HS-5 (cell line): ENCODE measurements around the gene HTR3B.
"Not testable (repeated sequence)": the region's sequence is repeated elsewhere in the genome, so short reads cannot be mapped to it uniquely, and the experiment has no call there.

Experiments used
- DNase-seq: peaks from one replicate; pipeline ENCODE4 v3.0.0-alpha.2; 2012; ENCODE audit warnings: low read depth

HTR3B gene

GRCh38 chr11:113946162-113946561 is 41.6 kb downstream of the HTR3B start:
- not testable (repeated sequence) for DNase-seq

- no peak for DNase-seq
These were observed 43.4 kb downstream of the HTR3B start for GRCh38 chr11:113947994-113948393.

GRCh38 chr11:113949891-113950290 is 45.3 kb downstream of the HTR3B start:
- DNase-seq, result no peak

DNA sequence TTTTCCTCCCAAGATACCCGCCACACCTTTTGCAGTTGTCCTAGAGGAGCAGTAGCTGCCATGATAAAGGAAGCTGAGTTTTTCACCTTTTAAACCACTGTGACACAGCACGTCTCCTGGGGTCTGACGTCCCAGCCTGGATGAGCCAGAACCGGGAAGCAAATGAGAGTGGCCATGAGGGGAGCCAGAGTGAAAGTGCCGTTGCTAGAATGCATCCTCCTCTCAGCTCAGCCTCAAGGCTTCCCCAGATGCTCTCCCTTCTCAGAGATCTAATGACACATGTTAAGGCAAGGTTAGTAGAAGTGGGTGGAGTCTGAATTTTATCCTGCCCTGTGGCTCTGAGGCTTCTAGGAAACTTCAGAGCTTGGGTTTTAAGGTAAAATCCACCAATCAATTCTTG is 46.9 kb downstream of the HTR3B start:
- no peak for DNase-seq

GRCh38 chr11:113952070-113952469 is 47.5 kb downstream of the HTR3B start:
- DNase-seq, result no peak

GRCh38 chr11:113952588-113952987 is 48.0 kb downstream of the HTR3B start:
- DNase-seq, result no peak

DNA sequence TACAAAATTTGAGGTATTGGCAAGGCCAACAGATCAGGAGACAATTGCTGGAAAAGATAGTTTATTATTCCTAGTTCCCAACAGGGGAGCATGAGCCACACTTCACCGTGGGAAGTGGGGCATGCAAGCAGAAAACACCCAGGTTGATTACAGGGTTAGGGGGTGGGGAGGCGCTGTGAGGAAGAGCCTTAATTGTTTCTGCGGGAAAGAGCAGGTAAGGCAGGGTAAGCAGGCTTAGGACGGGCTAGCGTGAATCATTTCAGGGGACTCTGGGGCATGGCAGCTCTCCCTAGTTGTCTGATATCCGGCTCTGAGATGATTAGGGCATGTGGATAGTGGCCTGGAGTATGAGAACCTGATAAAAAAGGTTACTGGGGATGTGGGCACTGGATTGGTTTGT is 49.6 kb downstream of the HTR3B start:
- no peak for DNase-seq

DNA sequence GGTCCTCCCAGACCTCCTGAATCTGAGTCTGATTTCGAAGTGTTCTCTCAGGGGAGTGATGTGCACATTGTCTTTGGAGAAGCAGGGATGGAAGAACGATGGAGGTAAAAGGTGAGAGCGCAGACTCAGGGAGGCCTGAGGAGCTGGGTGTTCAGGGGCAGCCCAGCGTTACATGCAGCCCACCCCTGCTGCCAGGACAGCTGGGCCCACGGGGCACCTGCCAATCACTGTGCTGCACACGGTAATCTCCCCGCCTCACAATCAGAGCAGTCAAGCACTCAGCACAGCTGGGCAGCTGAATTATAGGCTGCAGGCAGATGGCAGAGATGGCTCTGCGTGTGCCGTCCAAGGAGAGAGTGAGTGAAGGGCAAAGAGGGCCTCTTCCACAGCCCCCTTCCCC is 52.4 kb downstream of the HTR3B start:
- no peak for DNase-seq

DNA sequence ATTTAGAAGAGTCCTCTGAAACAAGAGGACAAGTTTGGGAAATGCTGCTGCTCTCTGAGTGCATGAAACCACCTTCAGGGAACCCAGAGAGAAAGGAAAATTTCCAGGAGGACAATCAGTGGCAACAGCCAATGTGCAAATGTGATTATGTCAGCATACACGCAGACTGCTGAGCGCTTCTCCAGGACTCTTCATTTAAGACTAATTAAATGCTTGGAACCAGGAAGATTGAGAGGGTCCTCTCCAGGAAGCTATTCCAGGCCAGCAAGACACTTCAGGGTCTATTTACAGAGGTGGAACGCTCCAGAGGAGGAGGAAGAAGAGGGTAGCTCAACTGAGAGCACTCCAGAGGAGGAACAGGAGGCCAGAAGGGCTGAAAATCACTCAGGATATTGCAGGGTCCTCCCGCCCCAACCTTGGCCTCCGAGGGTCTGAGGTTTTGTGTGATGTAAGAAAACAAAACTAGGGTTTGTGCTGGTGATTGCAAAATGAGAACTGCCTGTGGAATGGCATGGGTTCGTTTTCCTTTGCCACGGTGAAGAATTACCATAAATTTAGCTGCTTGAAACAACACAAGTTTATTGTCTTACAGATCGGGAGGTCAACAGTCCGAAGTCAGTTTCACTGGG is 56.2 kb downstream of the HTR3B start:
- no peak for DNase-seq

- DNase-seq, result no peak
These were observed 62.8 kb downstream of the HTR3B start for GRCh38 chr11:113967361-113967760.

DNA sequence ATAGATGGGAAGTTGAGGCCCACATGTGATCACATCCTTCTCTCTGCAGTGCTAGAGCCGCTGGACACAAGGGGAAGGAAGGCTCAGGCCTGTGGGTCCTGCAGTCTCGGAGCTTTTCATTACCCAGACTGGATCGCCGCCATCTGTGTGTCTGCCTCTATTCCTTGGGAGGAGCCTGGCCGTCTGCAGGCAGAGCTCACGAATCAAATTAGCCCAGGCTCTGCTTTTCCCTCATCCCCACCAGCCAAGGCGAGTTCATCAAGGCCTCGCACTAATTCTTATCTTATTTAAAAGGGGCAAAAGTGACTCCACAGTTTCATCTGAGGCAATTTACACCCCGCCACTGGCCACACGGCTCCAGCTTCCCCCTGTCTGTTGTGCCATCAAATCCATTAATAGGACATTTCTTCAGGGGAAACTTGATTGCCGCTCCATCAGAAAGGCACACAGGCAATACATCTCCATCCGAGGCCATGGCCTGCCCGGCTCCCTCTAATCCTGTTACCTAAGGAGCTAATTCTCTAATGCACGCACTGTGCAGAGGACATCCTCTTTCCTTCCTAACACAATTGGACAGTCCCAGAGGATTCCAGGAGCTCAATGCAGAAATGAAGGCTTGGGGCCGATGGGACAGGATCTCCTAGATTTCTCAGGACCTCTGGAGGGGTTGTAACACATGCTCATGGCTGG is 67.1 kb downstream of the HTR3B start:
- DNase-seq, result no peak

GRCh38 chr11:113974741-113975470 is 70.3 kb downstream of the HTR3B start, which contains the start of gene HTR3A:
TSS of gene HTR3A (plus strand) at chr11:113975108. CDS start at chr11:113975326, 218 bp downstream.
- DNase-seq, result no peak

DNA sequence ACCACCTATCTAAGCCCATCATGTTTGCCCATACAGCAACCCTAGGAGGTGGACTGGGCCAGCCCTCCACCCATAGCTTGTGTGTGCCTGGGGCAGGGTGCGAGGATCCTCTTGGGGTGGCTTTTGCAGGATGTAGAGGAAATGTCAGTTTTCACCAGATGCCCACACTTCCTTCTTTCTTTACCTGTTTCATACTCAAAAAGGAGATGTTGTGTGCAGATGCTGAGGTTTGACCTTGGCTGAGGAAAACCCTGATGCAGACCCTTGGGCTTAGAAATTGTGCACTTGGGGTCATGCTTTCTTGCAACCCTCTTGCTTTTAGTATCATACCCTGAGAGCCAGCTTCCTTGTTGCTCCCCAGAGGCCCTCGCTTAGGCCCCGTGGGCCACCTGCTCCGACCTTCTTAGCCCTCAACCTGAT is 72.5 kb downstream of the HTR3B start:
- no peak for DNase-seq

GRCh38 chr11:113977701-113978100 is 73.1 kb downstream of the HTR3B start:
- no peak for DNase-seq

DNA sequence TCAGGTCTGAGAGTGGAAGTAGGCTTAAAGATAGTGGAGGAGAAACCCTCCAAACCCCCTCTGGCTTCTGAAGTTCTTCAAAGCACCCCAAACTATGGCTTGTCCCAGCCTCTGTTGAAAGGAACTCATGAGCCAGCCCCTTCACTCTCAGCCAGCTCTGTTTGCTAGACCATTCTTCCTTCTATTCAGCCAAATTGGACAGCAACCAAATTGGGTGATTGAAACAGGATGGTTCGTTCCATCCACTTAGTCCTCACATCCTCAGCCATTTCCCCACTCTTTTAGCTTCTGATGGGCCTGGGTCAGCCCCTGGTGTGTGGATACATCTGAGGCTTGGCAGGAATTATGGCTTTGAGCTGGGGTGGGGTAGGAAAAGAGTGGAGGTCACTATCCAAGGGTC is 74.8 kb downstream of the HTR3B start:
- DNase-seq, result no peak

GRCh38 chr11:113980785-113981184 is 76.2 kb downstream of the HTR3B start:
- DNase-seq, result no peak

- DNase-seq, result no peak
These were observed 77.7 kb downstream of the HTR3B start for GRCh38 chr11:113982306-113982705.

GRCh38 chr11:113984781-113985180 is 80.2 kb downstream of the HTR3B start:
- DNase-seq, result no peak

GRCh38 chr11:113985906-113986305 is 81.3 kb downstream of the HTR3B start:
- no peak for DNase-seq

- DNase-seq, result no peak
These were observed 82.0 kb downstream of the HTR3B start for GRCh38 chr11:113986351-113987140.

GRCh38 chr11:113989381-113989780 is 84.8 kb downstream of the HTR3B start:
- DNase-seq, result no peak

DNA sequence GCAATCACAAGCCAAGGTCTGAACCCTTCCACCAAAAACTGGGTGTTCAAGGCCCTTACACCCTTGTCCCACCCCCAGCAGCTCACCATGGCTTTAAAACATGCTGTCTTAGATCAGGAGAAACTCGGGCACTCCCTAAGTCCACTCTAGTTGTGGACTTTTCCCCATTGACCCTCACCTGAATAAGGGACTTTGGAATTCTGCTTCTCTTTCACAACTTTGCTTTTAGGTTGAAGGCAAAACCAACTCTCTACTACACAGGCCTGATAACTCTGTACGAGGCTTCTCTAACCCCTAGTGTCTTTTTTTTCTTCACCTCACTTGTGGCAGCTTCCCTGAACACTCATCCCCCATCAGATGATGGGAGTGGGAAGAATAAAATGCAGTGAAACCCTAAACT is 85.3 kb downstream of the HTR3B start:
- no peak for DNase-seq
